GM18499 (cell line): Measurements from ENCODE around the gene TNPO3.
A peak's percentile ranks its signal among the peaks of the same experiment; 100 is the strongest.

Experiments used
- ATAC-seq: cut with Tn5 transposase; IDR thresholded peaks from one replicate; pipeline ENCODE4 v1.9.1; 2021; ENCODE audit warnings: moderate number of reproducible peaks; ENCODE audit not compliant: insufficient read depth, unreplicated experiment

TNPO3 gene

GRCh38 chr7:129054438-129055293 lies at the start of gene TNPO3:
Gene TNPO3 (minus strand): TSS chr7:129055111. CDS start chr7:129054770, 341 bp downstream.
- ATAC-seq = peak; percentile 47

- ATAC-seq = no peak
Measured at GRCh38 chr7:129103561-129104324, 48.8 kb upstream of the TNPO3 start.

DNA sequence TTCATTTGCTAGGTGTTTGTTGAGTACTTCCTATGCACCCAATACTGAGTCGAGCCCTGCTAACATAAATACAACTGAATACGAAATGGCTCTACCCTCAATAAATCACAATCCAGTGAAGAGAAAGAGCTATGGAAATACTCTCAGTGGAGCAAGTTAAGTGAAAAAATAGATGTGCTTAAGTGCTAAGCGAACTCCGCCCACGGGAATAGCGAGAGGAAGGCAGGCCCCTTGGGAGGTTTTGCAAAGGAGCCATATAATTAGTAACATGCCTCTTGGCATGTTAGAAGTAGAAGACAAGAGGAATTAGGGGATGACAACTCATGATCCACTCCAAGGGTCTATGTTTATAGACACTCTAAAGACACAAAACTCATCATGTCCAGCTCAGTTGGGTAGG lies 46.8 kb upstream of the TNPO3 start:
- no peak for ATAC-seq

DNA sequence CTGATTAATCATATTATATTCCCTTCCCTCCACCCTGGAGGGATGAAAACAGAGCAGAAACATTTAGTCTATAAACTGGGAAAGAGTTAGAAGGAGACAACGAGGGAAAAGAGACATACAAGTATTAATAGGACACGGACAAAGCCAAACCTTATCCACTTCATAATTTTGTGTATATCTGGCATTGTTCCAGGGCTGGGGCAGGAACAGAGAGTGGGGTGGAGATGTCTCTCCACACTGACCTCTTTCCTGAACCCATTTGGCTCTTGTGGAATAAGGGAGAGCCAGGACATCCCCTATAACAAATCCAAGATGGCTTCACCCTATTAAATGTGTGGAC lies 45.9 kb upstream of the TNPO3 start:
- no peak for ATAC-seq

- no peak for ATAC-seq
Measured at GRCh38 chr7:129098409-129099084, 43.6 kb upstream of the TNPO3 start.

DNA sequence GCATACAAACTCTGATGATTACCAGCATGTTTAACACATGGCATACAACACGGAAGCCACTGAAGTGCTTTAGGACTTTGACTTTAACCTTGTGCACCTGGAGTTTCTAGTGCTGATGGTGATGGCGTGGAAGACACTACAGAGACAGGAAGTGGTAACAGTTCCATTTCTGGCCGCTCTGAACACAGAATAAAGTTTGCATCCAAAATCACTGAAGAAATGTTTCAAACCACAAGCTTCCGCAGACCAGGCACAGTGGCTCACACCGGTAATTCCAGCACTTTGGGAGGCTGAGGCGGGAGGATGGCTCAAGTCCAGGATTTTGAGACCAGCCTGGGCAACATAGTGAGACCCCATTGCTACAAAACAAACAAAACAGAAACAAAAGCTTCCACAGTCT lies 40.3 kb upstream of the TNPO3 start:
- ATAC-seq = peak; percentile 66

- no peak for ATAC-seq
Measured at GRCh38 chr7:129094501-129094900, 39.6 kb upstream of the TNPO3 start.

GRCh38 chr7:129093867-129094456 lies 39.1 kb upstream of the TNPO3 start:
- no peak for ATAC-seq

DNA sequence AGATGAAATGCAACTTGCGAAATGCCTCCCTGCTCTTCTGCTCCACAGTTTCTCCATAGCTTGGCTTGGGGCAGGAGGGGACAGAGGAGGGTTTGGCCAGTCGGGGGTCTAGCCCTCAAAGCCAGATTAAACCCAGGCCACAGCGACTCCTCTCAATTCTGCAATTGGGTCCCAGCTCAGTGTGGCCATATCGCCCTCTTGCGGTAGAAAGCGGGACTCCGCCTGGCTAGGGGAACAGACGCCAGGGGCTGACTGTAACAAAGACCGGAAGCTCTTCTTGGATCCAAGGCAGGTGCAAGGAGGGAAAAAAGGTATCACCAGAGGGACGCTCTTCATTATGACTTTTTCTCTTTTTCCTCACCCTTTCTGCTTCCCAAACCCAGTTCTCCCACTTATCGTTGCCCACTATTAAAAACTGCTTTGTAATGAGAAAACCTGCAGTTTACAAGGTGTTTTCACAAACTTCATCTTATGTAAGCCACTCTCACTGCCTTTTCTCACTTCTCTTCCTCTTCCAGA lies 36.6 kb upstream of the TNPO3 start:
- no peak for ATAC-seq

DNA sequence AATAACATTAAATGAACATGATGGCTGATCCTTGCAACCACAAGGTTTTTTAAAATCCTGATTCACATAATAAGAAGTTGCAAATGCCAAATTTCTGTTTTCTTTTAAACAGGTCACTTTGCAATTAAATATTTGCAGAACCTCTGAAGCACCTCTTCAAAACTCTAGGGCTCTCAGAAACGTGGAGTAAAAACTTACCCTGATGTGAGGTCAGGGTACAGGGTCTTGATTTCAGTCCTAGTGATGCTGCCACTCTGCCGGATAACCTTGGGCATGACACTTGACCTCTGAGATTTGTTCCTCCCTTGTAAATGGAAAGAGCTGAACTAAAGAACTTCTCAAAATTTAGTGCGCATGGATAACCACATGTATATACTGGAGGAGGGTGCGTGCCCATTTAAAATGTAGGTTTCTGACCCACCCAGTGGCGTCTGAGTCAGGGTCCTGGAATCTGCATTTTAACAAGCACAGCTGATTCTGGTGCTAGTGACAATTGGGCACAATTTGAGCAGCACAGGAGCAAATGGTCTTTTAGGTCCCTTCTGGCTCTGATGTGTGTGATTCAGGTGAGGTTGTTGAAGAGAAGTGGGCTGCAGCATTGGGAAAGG lies 35.5 kb upstream of the TNPO3 start:
- no peak for ATAC-seq

GRCh38 chr7:129089521-129090212 lies 34.8 kb upstream of the TNPO3 start:
- ATAC-seq = peak; percentile 70

DNA sequence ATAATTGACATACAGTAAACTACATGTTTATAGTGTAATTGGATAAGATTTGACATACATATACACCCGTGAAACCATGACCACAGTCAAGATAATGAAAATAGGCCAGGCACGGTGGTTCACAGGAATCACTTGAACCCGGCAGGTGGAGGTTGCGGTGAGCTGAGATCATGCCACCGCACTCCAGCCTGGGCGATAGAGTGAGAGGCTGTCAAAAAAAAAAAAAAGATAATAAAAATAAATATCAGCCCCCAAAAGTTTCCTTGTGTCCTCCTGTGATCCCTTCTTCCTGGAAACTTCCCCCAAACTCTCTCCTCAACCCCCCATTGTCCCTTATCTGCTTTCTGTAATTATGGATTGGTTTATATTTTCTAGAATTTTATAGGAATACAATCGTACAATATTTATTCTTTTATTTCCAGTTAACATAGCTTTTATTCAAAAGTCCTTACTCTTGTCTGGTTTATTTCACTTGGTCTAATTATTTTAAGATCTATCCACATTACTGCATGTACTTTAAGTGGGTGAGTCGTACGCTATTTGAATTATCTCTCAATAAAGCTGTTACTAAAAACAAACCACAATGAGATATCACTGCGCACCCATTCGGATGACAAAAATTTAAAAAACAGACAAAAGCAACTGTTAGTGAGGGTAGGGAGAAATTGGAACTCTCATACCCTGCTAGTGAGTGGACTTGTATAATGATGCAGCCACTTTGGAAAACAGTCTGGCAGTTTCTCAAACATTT lies 30.1 kb upstream of the TNPO3 start:
- no peak for ATAC-seq

DNA sequence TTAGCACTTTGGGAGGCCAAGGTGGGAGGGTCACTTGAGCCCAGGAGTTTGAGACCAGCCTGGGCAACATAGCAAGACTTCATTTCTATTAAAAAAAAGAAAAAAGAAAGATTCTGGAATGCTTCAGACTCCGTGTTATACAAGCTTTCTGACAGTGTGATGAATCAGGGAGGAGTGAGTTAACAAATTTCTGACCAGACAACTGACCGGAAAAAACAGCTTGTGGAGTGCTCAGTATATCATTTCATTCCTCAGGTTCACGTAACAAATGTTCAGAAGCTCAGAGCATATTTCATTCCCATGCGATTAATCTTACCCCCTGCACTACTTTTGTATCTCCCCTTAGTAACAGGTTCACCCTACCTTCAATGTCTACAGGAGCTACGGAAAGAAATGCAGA lies 28.6 kb upstream of the TNPO3 start:
- no peak for ATAC-seq

GRCh38 chr7:129078455-129078854 lies 23.5 kb upstream of the TNPO3 start:
- no peak for ATAC-seq

- no peak for ATAC-seq
Measured at GRCh38 chr7:129076886-129077285, 22.0 kb upstream of the TNPO3 start.

- ATAC-seq = no peak
Measured at GRCh38 chr7:129074994-129075393, 20.1 kb upstream of the TNPO3 start.

DNA sequence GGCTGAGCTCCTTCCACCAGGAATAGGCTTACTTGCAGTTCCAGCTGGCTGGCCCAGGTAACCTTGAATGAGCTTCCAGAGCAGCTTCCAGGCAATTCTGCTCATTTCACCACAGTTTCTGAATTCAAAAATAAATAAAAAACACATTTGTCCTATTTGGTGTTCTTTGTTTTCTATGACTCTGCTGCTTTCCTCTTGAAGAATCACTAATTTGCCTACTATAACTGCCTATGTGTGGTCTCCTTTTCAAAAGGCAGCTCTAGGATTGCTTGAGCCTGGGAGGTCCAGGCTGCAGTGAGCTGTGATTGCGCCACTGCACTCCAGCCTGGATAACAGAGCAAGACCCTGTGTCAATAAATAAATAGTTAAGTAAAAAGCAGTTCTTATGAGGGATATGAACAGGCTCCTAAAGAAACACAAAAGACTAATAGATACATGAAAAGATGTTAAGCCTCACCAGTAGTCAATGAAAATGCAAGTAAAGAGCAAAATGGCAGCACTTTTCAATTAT lies 19.5 kb upstream of the TNPO3 start:
- no peak for ATAC-seq

DNA sequence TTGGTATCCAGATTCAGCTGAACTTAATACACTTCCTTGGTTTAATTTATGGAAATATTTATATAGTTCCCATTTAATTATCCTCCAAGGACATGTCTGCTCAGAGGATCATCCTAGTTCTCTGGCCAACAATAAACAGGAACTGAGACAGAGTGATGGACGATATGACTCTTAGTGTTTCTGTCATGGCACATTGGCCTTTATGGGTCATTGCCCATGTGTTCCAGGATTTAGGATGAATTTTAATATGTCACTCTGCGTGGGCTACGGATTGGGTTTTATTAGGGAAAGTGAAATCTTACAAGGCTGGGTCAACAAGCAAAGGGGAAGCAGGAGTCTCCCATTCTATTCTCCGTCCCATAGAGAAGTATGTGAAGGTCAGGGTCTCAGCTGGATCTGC lies 18.8 kb upstream of the TNPO3 start:
- no peak for ATAC-seq

DNA sequence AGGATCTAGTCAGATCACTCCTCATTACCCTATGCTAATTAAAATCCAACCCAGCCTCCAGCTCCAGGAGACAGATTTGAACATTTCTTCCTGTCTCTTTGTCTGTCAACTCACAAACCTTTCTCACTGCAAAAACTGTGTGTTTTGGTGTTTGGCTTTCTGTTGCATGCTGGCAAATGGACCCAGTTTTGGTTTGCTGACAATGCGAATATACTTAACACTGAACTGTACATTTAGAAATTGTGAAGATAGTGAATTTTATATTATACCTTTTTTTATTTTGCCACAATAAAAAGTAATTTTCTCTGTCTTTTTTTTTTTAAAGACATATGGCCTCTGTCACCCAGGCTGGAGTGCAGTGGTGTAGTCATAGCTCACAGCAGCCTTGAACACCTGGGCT lies 18.3 kb upstream of the TNPO3 start:
- no peak for ATAC-seq
